ENCODE results near the gene ADCYAP1R1.

DNA sequence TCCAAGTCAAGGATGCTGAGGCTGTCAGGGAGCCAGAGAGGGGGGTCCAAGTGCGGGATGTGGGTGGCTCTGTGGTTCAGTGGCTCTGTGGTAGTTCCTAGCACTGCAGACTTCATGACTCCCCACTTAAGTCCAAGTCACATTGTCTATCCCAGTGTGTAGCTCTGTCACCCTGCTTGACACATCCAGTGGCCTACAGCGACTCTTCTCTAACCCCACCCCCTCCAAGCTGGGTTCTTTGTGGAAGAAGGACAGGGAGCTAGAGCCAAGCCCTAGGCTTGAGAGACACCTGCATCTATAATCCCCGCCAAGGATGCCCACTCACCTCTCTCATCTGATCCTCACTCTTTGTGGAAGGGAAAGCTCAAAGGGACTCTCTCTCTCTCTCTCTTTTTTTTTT is 57.6 kb downstream of the ADCYAP1R1 start:
- TF ChIP-seq YY1 (IDR thresholded peaks at IDR 0.05; ENCODE audit: insufficient read depth, insufficient read length): no peak
- no peak for TF ChIP-seq SUZ12 (IDR thresholded peaks at IDR 0.05; ENCODE audit: extremely low read depth, insufficient read depth, insufficient read length)
